KBM-7 (cell line): ENCODE measurements around the gene PFN3.
A peak's percentile ranks its signal among the peaks of the same experiment; 100 is the strongest.

ENCODE experiments used
- DNase-seq: peaks from one replicate; pipeline ENCODE4 v3.0.0-alpha.2; 2015
- in situ Hi-C: fragments of 300-500 bp; cut with MboI; formaldehyde crosslinking; loops from 2 replicates; pipeline ENCODE4 v1.14.3; 2020; ENCODE audit warnings: low sequenced_read_pairs, low pct_unique_long_range_greater_than_20kb, mixed read lengths

Gene PFN3

GRCh38 chr5:177439518-177440053 lies 39.1 kb upstream of the PFN3 start:
- in situ Hi-C loops = no loop called here

DNA sequence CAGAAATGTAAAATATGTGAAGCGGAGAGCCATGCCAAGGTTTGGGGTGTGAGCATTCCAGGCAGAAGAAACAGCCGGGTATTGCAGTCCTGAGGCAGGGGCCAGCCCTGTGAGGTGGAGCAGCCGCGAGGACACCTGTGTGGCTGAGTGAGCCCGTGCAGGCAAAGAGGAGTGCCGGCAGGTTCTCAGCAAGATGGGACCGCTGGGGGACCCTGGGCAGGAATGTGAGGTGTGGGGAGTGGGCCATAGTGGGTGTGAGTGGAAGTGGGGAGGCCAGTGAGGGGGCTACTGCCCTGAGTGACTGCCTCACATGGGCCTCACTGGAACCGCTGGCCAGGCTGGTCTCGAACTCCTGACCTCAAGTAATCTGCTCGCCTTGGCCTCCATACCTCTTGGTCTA lies 38.0 kb upstream of the PFN3 start:
- in situ Hi-C loops = no loop called here
- DNase-seq = no peak

More at GRCh38 chr5:177439518-177440053, 39.1 kb upstream of the PFN3 start:
- no peak for DNase-seq

DNA sequence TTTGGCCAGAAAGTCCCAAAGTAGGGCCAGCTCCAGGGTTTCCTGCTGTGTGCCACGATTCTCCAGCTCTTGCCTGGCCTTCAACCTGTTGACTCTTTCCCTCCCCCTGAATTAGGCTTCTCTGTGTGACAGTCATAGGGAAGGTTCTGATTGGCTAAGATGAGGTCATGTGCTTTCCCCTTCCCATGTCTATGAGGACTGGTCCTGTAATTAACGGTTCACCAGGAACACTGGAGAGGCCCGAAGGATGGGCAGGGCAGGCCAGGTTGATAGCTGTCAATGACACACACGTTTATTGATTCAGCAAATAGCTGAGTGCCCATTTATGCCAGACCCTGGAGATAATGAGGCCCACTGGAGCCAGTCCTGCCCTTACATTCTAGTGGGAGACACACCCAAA lies 37.2 kb upstream of the PFN3 start:
- no peak for DNase-seq
- in situ Hi-C loops = no loop called here

DNA sequence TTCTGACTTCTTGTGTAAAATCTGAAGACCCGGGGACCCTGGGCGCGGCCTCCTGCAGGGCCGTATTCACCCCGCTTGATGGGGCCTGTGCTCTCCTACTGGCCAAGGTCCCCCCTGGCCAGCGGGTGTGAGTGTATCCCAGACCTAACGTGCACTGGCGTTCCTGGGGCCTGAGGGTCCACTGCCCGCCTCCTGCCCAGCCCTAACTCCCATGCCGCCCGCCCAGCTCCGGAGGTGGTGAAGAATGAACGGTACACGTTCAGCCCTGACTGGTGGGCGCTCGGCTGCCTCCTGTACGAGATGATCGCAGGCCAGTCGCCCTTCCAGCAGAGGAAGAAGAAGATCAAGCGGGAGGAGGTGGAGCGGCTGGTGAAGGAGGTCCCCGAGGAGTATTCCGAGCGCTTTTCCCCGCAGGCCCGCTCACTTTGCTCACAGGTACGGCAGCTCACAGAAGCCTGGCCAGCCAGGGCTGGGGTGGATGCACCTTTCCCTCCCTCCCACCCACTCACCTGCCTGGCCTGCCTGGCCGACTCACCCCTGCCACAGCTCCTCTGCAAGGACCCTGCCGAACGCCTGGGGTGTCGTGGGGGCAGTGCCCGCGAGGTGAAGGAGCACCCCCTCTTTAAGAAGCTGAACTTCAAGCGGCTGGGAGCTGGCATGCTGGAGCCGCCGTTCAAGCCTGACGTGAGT lies 35.5 kb upstream of the PFN3 start:
- no peak for DNase-seq
- in situ Hi-C loops = no loop called here

DNA sequence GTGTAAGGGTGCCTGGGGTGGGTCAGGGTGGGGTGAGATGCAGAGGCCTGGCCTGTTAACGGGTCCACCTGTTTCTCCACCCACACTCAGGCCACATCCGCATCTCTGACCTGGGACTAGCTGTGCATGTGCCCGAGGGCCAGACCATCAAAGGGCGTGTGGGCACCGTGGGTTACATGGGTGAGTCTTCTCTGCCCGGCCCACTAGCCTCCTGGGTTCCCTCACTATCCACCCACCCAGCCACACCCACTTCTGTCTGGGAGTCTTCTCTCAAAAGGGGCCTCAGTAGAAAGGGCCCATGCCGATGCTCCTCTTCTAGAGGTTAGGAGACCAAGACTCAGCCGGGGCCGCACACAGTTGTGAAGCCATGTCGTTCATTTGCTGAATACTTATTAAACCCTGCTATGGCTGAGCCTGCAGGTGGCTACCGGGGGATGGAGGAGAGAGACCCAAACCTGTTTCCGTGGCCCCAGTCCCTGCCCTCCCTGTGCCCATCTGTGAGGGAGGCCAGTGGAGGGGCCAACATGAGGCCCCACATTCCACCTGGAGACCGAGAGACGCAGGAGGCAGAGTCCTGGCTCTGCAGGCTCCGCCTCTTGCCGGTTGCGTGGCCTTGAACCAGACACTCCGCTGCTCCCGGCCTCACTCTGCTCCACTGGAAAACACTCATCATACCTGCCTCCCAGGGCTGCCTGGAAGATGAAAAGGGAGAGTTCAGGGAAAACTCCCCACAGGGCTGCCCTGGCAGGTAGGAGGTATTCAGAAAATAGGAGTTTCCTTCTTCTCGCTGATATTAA lies 34.7 kb upstream of the PFN3 start:
- in situ Hi-C loops = no loop called here
- DNase-seq = no peak

DNA sequence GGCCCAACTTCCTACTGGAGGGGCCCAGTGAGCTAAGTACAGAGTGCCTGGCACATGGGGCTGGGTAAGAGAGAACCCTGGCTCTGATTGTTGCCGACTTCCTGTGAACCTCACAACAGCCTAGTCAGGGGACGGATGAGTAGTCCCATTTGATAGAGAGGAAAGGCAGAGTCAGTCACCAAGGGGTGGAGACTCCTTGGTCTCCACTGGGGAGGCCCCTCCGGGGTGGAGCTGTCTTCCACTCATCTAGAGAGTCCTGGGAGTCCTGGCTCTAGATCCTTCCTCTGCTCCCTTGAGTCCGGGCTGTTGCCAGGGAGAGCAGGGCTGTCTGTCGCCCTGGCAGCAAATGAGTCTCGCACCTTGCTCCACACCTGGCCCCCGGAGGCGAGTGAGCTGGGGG lies 34.0 kb upstream of the PFN3 start:
- in situ Hi-C loops = no loop called here
- no peak for DNase-seq

DNA sequence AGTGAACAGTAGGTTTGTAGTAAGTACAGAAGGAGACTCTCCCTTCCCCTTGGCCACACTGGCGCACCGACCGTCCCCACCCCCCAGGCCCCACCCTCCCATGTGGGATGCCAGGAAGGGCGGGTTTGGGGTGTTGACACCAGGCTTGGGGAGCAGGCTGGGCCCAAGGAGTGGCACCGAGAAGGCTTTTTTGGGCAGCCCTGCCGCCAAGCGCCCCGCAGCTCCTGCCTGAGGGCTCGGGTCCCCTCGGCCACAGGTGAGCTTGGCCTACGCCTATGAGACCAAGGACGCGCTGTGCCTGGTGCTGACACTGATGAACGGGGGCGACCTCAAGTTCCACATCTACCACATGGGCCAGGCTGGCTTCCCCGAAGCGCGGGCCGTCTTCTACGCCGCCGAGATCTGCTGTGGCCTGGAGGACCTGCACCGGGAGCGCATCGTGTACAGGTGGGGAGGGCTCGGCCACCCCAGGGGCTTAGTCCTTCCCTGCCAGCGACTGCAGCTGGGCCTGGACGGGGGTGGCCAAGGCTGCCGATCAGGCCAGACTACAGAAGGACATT lies 33.3 kb upstream of the PFN3 start:
- in situ Hi-C loops = no loop called here
- no peak for DNase-seq

GRCh38 chr5:177432839-177433657 lies 32.6 kb upstream of the PFN3 start:
- DNase-seq = no peak
- in situ Hi-C loops = no loop called here

DNA sequence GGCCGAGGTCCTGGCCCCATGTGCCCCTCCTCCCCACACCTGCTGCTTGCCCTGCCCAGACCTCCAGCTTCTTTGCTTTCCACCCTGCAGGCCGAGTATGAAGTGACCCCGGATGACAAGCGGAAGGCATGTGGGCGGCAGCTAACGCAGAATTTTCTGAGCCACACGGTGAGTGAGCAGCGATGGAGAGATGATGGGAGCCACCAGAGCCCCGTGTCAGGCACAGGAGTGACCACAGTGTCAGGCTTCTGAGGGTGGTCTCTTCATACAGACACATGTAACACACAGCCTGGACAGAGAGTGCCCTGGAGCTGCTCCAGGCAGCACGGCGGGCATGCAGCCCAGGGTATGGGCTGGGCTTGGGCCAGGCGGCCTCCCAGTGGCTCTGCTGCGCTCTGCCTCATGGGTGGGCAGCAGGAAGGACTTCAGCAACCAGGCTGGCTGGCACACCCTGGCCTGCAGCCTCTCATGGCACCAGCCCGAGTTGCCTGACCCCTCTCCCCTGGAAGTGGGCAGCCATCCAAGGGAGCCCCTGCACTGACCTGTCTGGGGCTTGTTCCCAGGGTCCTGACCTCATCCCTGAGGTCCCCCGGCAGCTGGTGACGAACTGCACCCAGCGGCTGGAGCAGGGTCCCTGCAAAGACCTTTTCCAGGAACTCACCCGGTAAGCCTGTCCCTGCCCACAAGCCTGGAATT lies 31.8 kb upstream of the PFN3 start:
- in situ Hi-C loops = no loop called here
- no peak for DNase-seq

DNA sequence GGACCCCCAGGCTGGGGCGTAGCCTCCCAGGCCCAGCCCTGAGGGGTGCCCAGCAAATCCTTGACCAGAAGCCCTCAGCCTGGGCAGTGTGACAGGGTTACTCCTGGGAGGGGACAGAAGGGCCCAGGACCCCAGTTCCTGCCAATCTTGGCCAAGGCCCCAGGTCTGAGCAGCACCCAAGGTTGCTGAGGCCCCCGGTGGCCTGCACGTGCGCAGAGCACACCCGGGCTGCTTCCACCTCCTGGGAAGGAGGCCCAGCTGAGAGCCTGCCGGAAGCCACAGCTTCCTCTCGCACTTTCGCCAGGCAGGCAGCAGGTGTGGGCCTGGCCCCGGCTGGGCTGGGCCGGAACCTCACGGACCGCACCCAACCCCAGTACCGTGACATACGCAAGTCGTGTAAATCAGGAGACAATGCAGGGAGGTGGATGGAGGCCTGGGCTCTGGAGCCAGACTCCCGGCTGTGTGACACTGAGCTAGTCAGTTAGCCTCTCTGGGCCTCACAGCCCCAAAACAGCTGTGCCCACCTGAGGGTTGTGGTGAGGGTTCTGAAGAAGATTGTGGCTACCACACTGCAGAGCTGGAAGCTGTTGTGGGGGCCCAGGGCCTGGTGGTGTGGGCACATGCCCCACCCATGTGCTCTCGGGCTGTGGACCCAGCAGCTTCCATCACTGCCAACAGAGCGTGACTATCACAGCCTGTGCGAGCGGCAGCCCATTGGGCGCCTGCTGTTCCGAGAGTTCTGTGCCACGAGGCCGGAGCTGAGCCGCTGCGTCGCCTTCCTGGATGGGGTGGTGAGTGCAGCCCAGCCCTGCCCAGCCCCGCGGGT lies 31.1 kb upstream of the PFN3 start:
- peak; percentile 43 for DNase-seq
- in situ Hi-C loops = no loop called here

GRCh38 chr5:177430972-177431316 lies 30.5 kb upstream of the PFN3 start:
- DNase-seq = no peak
- in situ Hi-C loops = no loop called here

GRCh38 chr5:177430140-177430951 lies 29.9 kb upstream of the PFN3 start:
- in situ Hi-C loops = no loop called here
- DNase-seq = no peak

DNA sequence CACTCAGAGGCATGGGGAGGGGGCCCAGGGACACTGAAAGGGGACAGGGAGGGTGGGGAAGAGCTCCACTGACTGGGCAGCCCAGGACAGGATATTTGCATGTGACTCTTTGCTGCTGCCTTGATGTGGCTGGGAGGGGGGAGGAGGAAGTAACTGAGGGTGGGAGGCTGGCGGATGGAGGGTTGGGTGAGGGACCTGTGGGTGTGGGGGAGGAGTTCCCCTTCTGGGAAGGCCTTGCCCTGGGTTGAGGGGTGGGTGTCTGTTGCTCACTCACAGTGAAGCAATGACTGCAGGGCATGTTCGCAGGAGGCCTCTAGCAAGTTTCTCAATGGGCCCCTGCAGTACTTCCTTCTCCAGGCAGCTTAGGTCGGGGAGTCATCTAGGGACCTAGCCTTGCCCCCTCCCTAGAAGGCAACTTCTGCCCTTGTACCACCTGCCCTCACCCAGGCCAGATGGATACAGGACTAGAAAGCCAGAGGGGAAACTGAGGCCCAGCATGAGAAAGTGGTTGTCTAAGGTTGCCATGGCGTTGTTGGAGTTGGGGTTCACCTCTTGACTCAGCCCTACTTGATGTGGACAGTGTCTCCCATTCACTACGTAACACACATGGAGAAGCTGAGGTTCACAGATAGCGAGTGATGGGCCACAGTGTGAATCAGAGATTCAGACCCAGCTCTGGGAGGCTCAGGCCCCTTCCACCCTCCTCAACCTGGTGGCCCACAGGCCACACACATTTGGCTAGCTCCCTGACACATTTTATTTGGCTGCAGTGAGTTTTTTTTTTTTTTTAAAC lies 29.0 kb upstream of the PFN3 start:
- DNase-seq = peak; percentile 94
- in situ Hi-C loops = no loop called here

DNA sequence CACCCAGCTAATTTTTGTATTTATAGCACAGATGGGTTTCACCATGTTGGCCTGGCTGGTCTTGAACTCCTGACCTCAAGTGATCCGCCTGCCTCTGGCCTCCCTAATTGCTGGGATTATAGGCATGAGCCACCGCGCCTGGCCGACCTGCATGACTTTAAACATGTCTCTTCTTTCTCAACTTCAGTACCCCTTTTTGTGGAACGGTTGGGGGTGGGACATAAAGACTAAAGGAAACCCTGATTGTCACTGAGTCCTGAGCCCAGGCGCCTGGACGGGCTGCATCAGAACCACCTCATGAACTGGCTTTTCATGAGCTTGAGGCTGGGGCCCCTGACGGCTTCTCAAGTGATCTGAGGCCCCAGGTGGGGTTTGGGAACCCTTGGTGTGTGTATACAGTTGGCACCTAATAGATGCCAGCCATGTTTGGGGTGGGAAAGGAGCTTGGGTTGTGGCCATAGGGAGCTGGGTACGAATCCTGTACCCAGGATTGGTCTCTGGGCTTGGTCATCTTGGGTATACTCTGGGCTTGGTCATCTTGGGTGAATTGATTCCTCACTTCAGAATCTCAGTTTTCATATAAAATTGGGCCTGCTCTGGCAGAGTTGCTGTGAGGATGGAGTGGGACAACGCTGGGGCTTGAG lies 28.2 kb upstream of the PFN3 start:
- DNase-seq = no peak
- in situ Hi-C loops = no loop called here

DNA sequence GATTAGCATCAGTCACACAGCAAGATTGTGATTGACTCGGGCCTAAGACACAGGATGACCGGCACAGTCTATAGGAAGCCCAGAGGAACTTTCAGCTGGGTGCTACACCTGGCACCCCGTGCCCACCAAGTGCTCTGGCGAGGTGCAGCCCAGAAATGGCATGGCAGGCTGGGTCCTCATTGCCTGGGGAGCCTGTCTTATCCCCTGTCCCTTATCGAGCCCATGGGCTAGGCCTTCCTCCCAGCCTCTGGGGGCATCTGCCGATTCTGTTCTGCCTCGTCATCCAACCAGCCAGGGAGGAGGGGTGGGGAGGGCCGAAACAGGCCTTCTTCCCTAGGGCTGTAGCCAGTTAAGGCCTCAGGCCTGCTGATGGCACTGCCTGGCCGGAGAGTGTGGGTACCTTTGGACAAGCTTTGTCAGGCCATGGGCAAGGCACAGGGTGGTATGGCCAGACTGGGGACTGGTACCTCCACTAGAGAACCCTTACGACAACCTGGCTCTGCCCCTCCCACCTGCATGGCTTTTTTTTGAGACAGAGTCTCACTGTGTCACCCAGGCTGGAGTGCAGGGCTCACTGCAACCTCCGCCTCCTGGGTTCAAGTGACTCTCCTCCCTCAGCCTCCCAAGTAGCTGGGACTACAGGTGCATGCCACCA lies 27.6 kb upstream of the PFN3 start:
- in situ Hi-C loops = no loop called here
- DNase-seq = peak; percentile 44
